ENCODE data around the gene PLEKHO2. TPM values are rescaled to one million over a fixed set of nuclear protein-coding genes. Genes with fewer than 3 reads are reported as not detected.

PLEKHO2 gene
- total RNA-seq, 2 donors from 2014 or later = 31.2 to 47.2 TPM

DNA sequence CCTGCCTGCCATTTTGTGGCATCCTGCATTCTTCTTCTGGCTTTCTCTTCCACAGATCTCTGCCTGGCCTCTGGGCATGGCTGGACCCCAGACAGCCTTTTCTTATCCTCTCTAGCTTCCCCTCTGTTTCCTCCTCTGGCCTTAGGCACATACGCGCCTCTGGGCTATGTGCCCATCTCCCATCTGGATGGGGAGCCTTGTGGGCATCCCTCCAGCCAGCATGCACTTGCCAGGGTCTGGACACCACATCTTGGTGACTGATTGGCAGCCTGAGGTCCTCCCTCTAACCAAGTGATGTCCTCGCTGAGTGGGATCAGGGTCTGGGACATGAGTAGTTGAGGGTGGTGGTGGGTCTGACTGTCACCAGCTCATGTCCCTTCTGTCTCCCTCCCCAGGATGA, 12.8 kb downstream of the PLEKHO2 start:
- Mint-ChIP-seq H3K9me3 (no peaks in the 10 kb centered on the region), H3K36me3 (peaks cover 27% of the 10 kb centered on the region), H3K27ac (peak overlapping the region; percentile 23 to 82), H3K4me1 (ENCODE audit: low read depth in 2 of 2) (peaks cover 63 to 65% of the 10 kb centered on the region in 2 donors), H3K27me3 (no peaks in the 10 kb centered on the region), H3K4me3 (no peak overlapping the region)
- ATAC-seq = no peak
- DNase-seq (ENCODE audit: low spot score) = no peak

DNA sequence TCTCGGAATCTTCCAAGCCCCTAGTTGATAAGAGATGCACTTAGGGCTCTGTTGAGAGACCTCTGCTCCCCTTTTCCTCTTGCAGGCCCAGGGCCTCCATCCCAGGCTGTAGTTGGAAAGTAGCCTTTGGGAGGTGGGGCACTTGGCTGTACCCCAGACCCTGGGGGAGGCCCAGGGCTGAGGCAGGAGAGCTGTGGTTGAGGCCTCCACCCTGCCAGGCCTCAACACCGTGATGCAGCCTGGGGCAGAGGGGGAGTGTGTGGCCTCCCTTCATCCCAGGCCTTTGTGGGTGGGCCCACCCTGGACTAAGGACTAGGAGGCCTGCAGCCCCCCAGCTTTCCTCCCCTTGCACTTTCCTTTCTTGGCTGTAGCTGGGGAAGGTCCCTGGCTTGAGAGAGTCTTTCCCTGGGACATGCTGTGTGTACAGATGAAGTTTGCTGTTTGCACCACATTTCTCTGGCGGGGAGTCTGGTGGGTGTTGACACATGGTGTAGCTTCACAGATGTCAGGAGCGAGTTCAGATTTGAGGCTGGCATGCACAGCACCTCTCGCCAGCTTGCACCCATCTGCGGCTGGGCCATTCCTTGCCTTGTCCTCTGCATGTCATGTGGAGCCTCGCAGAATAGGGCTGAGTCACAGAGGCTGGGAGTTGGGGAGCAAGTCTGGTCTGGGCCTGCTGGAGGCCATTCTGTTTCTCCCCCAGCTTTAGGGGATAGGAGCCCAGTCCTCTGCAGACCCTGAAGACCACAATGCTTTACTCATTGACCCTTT, 13.7 kb downstream of the PLEKHO2 start:
- no peaks in the 10 kb centered on the region for H3K27me3 Mint-ChIP-seq
- DNase-seq (ENCODE audit: low spot score) = no peak
- H3K4me1 Mint-ChIP-seq (ENCODE audit: low read depth in 2 of 2) = peaks cover 62 to 63% of the 10 kb centered on the region in 2 donors
- no peaks in the 10 kb centered on the region for H3K9me3 Mint-ChIP-seq
- peak overlapping the region; percentile 82 to 92 for H3K27ac Mint-ChIP-seq
- peak; percentile 5 to 21 for ATAC-seq
- peaks cover 26% of the 10 kb centered on the region for H3K36me3 Mint-ChIP-seq
- peak overlapping the region; percentile 32 for H3K4me3 Mint-ChIP-seq

DNA sequence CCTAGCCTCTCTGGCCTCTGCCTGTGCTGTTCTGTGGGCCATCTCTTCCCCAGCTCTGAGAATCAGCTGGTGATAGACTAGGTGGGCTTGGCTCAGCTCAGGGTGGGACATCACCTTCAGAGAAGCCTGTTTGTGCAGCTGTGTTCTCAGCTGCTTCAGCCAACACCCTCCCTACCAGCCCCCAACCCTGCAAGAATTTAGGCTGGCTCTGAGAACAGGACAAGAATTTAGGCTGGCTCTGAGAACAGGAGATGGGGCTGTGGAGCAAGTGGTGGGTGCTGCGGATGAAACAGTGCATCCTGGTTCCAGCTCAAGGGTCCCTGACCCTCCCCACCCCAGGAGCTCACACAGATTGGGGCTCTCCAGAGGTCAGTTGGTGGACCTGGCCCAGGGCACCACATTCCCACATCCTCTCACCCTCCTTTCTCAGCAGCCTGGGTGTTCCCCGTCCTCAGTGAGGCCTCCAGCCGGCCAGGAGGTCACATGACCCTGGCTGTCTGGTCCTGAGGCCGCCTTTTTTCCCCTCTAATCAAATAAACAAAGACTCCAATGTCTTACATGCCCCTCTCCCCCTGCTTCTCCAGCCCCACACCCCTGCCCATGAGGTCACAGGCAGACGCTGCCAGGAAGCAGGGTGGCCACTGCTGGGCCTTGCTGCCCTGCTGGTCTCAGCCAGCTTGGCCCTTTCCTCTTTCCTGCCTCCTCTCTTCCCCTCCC, 14.9 kb downstream of the PLEKHO2 start:
- Mint-ChIP-seq H3K4me1 (ENCODE audit: low read depth in 2 of 2) (peaks cover 53 to 57% of the 10 kb centered on the region in 2 donors), H3K9me3 (no peaks in the 10 kb centered on the region), H3K27ac (peak overlapping the region; percentile 82 to 92), H3K36me3 (peaks cover 20% of the 10 kb centered on the region), H3K4me3 (peak overlapping the region; percentile 66), H3K27me3 (no peaks in the 10 kb centered on the region)
- ATAC-seq (peak in 1 of 2 donors; percentile 14), DNase-seq (ENCODE audit: low spot score) (no peak)

DNA sequence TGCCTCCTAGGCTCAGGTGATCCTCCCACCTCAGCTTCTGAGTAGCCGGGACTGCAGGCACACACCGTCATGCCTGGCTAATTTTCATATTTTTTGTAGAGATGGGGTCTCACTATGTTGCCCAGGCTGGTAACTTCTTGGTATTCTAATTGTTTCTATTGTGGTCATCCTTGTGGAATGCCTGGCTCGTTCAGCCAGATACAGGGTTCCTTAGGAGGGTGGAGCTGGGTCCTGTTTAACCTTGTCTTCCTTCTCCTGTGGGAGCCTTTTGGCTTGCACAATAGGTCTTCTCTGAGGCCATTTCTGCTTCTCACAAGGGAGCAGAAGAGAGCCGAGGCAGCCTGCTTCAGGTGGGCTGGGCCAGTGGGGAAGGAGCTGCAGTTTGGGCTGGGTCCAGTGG, 15.7 kb downstream of the PLEKHO2 start:
- no peaks in the 10 kb centered on the region for H3K9me3 Mint-ChIP-seq
- ATAC-seq (no peak), DNase-seq (ENCODE audit: low spot score) (no peak)
- H3K27me3 Mint-ChIP-seq = no peaks in the 10 kb centered on the region
- peaks cover 45 to 53% of the 10 kb centered on the region in 2 donors for H3K4me1 Mint-ChIP-seq (ENCODE audit: low read depth in 2 of 2)
- H3K36me3 Mint-ChIP-seq = peaks cover 13% of the 10 kb centered on the region
- H3K27ac Mint-ChIP-seq = peak overlapping the region; percentile 82 to 92
- peak overlapping the region; percentile 66 for H3K4me3 Mint-ChIP-seq

- Mint-ChIP-seq H3K27ac (peak overlapping the region; percentile 82 to 92), H3K4me1 (ENCODE audit: low read depth in 2 of 2) (peaks cover 46 to 54% of the 10 kb centered on the region in 2 donors), H3K27me3 (no peaks in the 10 kb centered on the region), H3K4me3 (peak overlapping the region; percentile 66), H3K36me3 (peaks cover 13% of the 10 kb centered on the region), H3K9me3 (no peaks in the 10 kb centered on the region)
- no peak for DNase-seq (ENCODE audit: low spot score)
- no peak for ATAC-seq
Observed at GRCh38 chr15:64858021-64858575, 16.4 kb downstream of the PLEKHO2 start.

DNA sequence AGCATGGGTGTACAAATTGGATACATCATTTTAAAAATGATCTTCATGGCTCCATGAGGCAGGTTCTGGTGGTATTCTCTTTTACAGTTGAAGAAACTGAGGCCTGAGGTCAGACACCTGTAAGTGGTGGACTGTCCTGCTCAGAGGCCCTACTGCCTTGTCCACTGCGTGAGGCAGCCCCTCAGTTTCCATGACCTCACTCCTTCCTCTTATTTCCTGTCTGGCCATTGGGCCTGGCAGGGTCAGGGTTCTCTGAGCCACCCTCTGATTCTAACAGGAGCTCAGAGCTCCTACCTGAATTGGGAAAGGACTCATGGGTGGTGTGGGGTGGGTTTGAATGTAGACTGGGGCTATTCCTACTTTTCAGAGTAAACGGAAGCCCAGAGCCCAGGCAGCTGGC, 17.5 kb downstream of the PLEKHO2 start:
- peak overlapping the region; percentile 18 for H3K4me3 Mint-ChIP-seq
- no peaks in the 10 kb centered on the region for H3K27me3 Mint-ChIP-seq
- no peak for ATAC-seq
- H3K27ac Mint-ChIP-seq = peak overlapping the region; percentile 82 to 92
- peaks cover 49 to 56% of the 10 kb centered on the region in 2 donors for H3K4me1 Mint-ChIP-seq (ENCODE audit: low read depth in 2 of 2)
- no peak for DNase-seq (ENCODE audit: low spot score)
- no peaks in the 10 kb centered on the region for H3K9me3 Mint-ChIP-seq
- peaks cover 13% of the 10 kb centered on the region for H3K36me3 Mint-ChIP-seq

DNA sequence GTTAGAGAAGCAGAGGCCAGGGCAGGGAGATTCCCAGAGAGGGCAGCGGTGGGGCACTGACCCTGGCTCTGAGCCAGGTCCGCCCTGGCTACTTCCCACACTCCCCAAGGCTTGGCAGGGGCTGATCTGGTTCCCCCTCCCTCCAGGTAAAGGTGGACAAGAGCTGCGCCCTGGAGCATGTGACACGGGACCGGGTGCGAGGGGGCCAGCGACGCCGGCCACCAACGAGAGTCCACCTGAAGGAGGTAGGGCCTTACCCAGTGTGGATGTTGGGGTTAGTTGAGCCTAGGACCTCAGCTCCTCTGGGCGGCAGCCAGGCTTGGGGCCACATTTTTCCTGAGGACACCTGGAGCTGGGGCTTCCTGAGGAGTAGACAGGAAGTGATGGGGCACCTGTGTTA, 19.6 kb downstream of the PLEKHO2 start:
- no peak overlapping the region for H3K4me3 Mint-ChIP-seq
- H3K4me1 Mint-ChIP-seq (ENCODE audit: low read depth in 2 of 2) = peaks cover 33 to 39% of the 10 kb centered on the region in 2 donors
- no peak for ATAC-seq
- H3K36me3 Mint-ChIP-seq = peaks cover 13% of the 10 kb centered on the region
- H3K27ac Mint-ChIP-seq = peak overlapping the region; percentile 18 to 33
- H3K27me3 Mint-ChIP-seq = no peaks in the 10 kb centered on the region
- DNase-seq (ENCODE audit: low spot score) = no peak
- H3K9me3 Mint-ChIP-seq = no peaks in the 10 kb centered on the region

DNA sequence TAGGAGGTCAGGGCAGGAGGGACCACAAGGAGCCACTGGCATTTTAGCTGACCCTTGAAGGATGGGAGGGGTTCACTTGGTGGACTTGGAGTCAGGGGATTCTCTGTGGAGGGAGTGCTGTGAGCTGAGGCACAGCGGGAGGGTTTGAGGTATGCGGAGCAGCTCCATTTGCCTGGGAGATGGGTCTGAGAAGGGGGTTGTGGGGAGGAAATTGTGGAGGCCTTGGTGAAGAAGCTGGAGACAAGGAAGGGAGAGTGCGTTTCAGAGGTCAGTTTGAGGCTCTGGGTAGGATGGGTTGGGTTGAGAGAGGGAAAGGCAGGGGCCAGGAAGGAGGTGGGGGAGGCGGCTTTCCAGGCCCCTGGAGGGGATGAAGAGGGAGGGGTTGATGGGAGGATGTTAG, 20.2 kb downstream of the PLEKHO2 start:
- DNase-seq (ENCODE audit: low spot score) (no peak), ATAC-seq (no peak)
- H3K4me1 Mint-ChIP-seq (ENCODE audit: low read depth in 2 of 2) = peaks cover 28 to 37% of the 10 kb centered on the region in 2 donors
- H3K36me3 Mint-ChIP-seq = peaks cover 11% of the 10 kb centered on the region
- no peak overlapping the region for H3K4me3 Mint-ChIP-seq
- peak overlapping the region; percentile 39 to 72 for H3K27ac Mint-ChIP-seq
- no peaks in the 10 kb centered on the region for H3K27me3 Mint-ChIP-seq
- H3K9me3 Mint-ChIP-seq = no peaks in the 10 kb centered on the region

GRCh38 chr15:64862408-64862807, 20.7 kb downstream of the PLEKHO2 start:
- no peaks in the 10 kb centered on the region for H3K9me3 Mint-ChIP-seq
- DNase-seq (ENCODE audit: low spot score) = no peak
- no peaks in the 10 kb centered on the region for H3K27me3 Mint-ChIP-seq
- no peak for ATAC-seq
- peaks cover 7% of the 10 kb centered on the region for H3K36me3 Mint-ChIP-seq
- no peak overlapping the region for H3K4me3 Mint-ChIP-seq
- H3K27ac Mint-ChIP-seq = peak overlapping the region; percentile 39 to 72
- peaks cover 23 to 33% of the 10 kb centered on the region in 2 donors for H3K4me1 Mint-ChIP-seq (ENCODE audit: low read depth in 2 of 2)

DNA sequence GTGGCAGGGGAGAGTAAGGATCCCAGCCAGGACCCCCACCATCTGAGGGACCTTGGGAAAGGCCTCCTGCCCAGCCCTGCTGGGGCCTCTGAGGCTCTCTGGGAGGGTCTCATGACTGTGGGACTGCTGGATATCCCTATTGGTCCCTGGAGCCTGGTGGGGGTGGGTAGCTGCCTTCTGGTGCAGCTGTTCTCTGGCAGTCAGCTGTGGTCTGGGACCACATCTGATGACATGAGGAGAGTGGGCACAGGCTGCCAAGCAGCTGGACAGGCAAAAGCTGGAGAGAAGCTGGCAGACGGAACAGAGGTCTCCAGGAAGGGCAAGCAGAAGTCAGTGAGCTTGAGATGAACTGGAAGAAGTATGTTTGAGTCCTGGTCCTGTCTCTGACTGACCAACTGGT, 22.4 kb downstream of the PLEKHO2 start:
- Mint-ChIP-seq H3K27me3 (no peaks in the 10 kb centered on the region), H3K36me3 (peaks cover under 1% of the 10 kb centered on the region), H3K9me3 (no peaks in the 10 kb centered on the region), H3K4me1 (ENCODE audit: low read depth in 2 of 2) (peaks cover 7 to 17% of the 10 kb centered on the region in 2 donors), H3K4me3 (no peak overlapping the region), H3K27ac (peak overlapping the region; percentile 62 to 77)
- no peak for ATAC-seq
- no peak for DNase-seq (ENCODE audit: low spot score)

GRCh38 chr15:64865126-64865997, 23.6 kb downstream of the PLEKHO2 start:
- H3K27ac Mint-ChIP-seq = no peak overlapping the region
- DNase-seq (ENCODE audit: low spot score) = no peak
- no peak overlapping the region for H3K4me3 Mint-ChIP-seq
- H3K4me1 Mint-ChIP-seq (ENCODE audit: low read depth in 2 of 2) = peaks cover 12 to 24% of the 10 kb centered on the region in 2 donors
- ATAC-seq = no peak
- peaks cover 4% of the 10 kb centered on the region for H3K36me3 Mint-ChIP-seq
- H3K27me3 Mint-ChIP-seq = no peaks in the 10 kb centered on the region
- no peaks in the 10 kb centered on the region for H3K9me3 Mint-ChIP-seq

DNA sequence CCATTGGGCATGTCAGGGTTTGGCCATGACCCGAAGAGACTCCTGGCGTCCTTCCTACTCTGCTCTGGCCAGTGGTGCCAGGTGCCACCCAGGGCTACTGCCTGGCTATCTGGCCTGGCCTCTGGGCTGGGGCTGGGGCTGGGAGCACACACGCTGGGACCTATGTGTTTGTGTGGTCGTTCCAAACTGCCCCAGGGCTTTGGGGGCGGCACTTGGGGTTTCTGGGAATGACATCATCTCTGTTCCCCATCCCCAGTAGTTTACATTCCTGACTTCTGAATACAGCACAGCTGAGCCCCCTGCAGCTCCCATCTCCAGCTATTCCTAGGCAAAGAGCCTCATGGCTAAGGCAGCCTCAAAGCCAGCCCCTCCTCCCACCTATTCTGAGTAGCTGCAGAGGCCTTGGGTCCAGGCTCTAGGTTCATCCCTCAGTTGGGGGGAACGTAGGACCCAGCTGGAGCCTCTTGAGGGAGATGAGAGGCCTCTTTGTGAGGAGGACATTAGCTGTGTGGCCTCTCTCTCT, 24.3 kb downstream of the PLEKHO2 start:
- H3K9me3 Mint-ChIP-seq = no peaks in the 10 kb centered on the region
- no peak for ATAC-seq
- H3K36me3 Mint-ChIP-seq = peaks cover 4% of the 10 kb centered on the region
- H3K4me3 Mint-ChIP-seq = no peak overlapping the region
- H3K4me1 Mint-ChIP-seq (ENCODE audit: low read depth in 2 of 2) = peaks cover 12 to 27% of the 10 kb centered on the region in 2 donors
- DNase-seq (ENCODE audit: low spot score) = no peak
- peak overlapping the region in 1 of 2 donors; percentile 48 for H3K27ac Mint-ChIP-seq
- H3K27me3 Mint-ChIP-seq = no peaks in the 10 kb centered on the region

DNA sequence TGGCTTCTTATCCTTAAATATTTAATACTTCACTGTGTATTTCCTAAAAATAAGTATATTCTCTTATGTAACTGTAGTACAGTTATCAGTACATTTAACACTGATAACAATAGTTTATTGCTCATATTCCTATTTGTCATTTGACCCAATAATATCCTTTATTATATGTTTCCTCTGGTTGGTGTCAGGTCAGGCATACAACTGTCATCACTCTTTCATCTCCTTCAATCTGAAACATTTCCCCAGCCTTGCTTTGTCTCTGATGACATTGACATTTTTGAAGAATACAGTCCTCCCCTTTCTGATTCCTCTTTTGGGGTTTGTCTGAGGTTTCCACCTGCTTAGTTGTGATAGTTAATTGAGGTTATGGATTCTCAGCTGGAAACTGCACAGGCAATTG, 27.8 kb downstream of the PLEKHO2 start:
- Mint-ChIP-seq H3K27ac (peak overlapping the region; percentile 17 to 21), H3K4me3 (no peak overlapping the region)

More for the DNA sequence above, 27.8 kb downstream of the PLEKHO2 start:
- Mint-ChIP-seq H3K4me1 (ENCODE audit: low read depth in 2 of 2) (peaks cover 19 to 31% of the 10 kb centered on the region in 2 donors), H3K9me3 (no peaks in the 10 kb centered on the region), H3K36me3 (peaks cover 4% of the 10 kb centered on the region), H3K27me3 (no peaks in the 10 kb centered on the region)
- ATAC-seq = no peak
- DNase-seq (ENCODE audit: low spot score) = no peak

All from natural killer cell treated with Interleukin-12 subunit alpha and Interleukin-12 subunit beta and Interleukin-15 and Interleukin-18, amount 100 ng/mL, for 72 hours (primary cell).